Spleen (tissue), 7 donors: ENCODE results near the gene ACOXL.

Experiments used
- POLR2A ChIP-seq, 3 donors: fragments of 450-650 bp; IDR thresholded peaks; one replicate each; pipeline ENCODE4 v1.5.1; 2017; ENCODE audit warnings: antibody characterized with exemption in 3 of 3, mild to moderate bottlenecking in 1 of 3
- POLR2AphosphoS5 ChIP-seq, 3 donors: sonication (generic); formaldehyde crosslinking; IDR thresholded peaks; one replicate each; pipeline ENCODE4 v1.5.1; 2017; ENCODE audit warnings: antibody characterized with exemption in 3 of 3
- TF ChIP-seq, protein P1 (sequence below), 11 experiments: fragments of 200-600 bp in 7 of 11; fragments of 450-650 bp in 4 of 11; sonication (generic) in 4 of 11; IDR thresholded peaks in 8 of 11; conservative IDR thresholded peaks in 3 of 11; 1 replicate in 7 of 11; 2 replicates in 4 of 11; pipeline versions ENCODE4 v1.4.0 to v1.8.0; 2016 to 2021; ENCODE audit warnings: antibody characterized with exemption in 11 of 11, inconsistent platforms in 4 of 11, mild to moderate bottlenecking in 1 of 11
- donor health status: DM: no; HTN: no; CAD: no; lungs with moderate emphysema.
- donor health status: DM: no; HTN: no; CAD: no.
- donor health status: DM: no; HTN: no; CAD: no.

- TF ChIP-seq POLR2A (IDR thresholded peaks at IDR 0.05) (no peak), POLR2AphosphoS5 (IDR thresholded peaks at IDR 0.05) (no peak)
- TF ChIP-seq, protein P1, sequence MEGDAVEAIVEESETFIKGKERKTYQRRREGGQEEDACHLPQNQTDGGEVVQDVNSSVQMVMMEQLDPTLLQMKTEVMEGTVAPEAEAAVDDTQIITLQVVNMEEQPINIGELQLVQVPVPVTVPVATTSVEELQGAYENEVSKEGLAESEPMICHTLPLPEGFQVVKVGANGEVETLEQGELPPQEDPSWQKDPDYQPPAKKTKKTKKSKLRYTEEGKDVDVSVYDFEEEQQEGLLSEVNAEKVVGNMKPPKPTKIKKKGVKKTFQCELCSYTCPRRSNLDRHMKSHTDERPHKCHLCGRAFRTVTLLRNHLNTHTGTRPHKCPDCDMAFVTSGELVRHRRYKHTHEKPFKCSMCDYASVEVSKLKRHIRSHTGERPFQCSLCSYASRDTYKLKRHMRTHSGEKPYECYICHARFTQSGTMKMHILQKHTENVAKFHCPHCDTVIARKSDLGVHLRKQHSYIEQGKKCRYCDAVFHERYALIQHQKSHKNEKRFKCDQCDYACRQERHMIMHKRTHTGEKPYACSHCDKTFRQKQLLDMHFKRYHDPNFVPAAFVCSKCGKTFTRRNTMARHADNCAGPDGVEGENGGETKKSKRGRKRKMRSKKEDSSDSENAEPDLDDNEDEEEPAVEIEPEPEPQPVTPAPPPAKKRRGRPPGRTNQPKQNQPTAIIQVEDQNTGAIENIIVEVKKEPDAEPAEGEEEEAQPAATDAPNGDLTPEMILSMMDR (IDR thresholded peaks at IDR 0.05 in 8 of 11, conservative IDR thresholded peaks at IDR 0.05 in 3 of 11) = no peak
Observed at GRCh38 chr2:110869472-110870446, 137.4 kb downstream of the ACOXL start.
